GM12875 (cell line): ENCODE data around the gene CYP2C19.

Experiments
- H3K4me3 ChIP-seq: one replicate; pipeline ENCODE4 v1.5.1; 2011; ENCODE audit warnings: low read depth, low read length, control low read depth
- CTCF ChIP-seq: IDR thresholded peaks from 2 replicates; pipeline ENCODE4 v1.5.1; 2011; ENCODE audit warnings: low read depth, mild to moderate bottlenecking, control low read depth, inconsistent platforms, low read length, moderate library complexity, borderline replicate concordance; ENCODE audit not compliant: insufficient read depth

Gene CYP2C19

GRCh38 chr10:94846204-94846603 is 83.7 kb downstream of the CYP2C19 start:
- no peak for TF ChIP-seq CTCF
- H3K4me3 ChIP-seq, result no peak overlapping the region

DNA sequence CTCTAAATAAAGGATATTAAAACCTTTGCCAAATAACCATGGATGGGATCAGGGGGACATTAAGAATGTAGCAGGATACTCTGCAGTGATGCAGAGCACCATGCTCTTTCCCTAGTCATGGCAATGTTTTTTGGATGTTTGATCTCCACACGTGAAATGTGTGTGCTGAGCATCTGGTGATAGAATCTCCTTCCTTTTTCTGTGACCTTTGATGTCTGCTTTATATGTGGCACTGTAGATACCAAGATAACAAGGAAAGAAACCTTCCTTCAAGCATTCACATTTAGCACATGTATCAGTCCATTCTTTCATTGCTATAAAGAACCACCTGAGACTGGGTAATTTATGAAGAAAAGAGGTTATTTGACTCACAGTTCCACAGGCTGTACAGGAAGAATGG is 88.3 kb downstream of the CYP2C19 start:
- H3K4me3 ChIP-seq, result no peak overlapping the region
- no peak for TF ChIP-seq CTCF

GRCh38 chr10:94851263-94851662 is 88.8 kb downstream of the CYP2C19 start:
- no peak overlapping the region for H3K4me3 ChIP-seq
- TF ChIP-seq CTCF, result no peak

DNA sequence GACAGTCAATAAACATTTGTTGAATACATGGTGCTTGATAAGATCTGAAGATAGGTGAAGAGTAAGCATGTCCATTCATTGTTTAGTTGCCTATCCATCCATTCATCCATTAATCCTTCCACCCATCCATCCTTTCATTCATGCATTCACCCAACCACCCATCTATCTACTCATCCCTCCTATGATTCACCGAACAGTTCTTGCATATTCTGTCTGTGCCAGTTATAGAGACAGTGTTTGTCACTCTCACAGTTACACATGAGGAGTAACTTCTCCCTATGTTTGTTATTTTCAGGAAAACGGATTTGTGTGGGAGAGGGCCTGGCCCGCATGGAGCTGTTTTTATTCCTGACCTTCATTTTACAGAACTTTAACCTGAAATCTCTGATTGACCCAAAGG is 90.0 kb downstream of the CYP2C19 start:
- TF ChIP-seq CTCF, result no peak
- H3K4me3 ChIP-seq, result no peak overlapping the region

- no peak for TF ChIP-seq CTCF
- no peak overlapping the region for H3K4me3 ChIP-seq
These were observed 90.6 kb downstream of the CYP2C19 start for GRCh38 chr10:94853065-94853464.

DNA sequence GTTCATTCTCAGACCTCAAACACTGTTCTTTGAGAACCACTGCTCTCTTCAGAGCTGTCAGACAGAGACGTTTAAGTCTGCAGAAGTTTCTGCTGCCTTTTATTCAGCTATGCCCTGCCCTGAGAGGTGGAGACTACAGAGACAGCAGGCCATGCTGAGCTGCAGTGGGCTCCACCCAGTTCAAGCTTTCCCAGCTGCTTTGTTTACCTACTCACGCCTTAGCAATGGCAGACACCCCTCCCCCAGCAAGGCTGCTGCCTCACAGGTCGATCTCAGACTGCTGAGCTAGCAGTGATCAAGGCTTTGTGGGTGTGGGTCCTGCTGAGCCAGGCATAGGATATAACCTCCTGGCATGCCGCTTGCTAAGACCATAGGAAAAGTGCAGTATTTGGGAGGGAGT is 95.5 kb downstream of the CYP2C19 start:
- no peak for TF ChIP-seq CTCF
- H3K4me3 ChIP-seq, result no peak overlapping the region

DNA sequence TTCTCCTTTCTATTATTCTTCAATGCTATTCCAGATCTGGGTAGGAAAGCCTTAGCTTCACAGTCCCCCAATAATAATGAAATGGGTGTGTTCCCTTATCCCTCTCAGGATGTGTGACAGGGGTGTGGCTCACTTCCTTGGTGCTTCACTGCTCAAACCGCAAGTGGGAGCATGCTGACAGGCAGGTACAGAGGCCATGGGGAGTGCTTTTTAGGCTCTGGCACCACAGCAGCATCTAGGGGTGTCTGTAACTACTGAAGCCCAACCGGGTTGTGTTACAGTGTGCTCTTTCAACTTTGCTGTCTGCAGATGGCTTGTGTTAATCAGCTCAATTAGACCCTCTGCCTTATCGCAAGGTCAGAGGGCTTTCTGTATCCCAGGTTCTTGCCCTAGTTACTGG is 96.6 kb downstream of the CYP2C19 start:
- TF ChIP-seq CTCF, result no peak

More for the DNA sequence above, 96.6 kb downstream of the CYP2C19 start:
- H3K4me3 ChIP-seq, result no peak overlapping the region
